A673 (cell line): ENCODE data around the gene FGF1. TPM values are rescaled to one million over a fixed set of nuclear protein-coding genes. Genes with fewer than 3 reads are reported as not detected.

Experiments used
- BruUV-seq: library from RNA; stranded (reverse); fragments of 400-500 nt; replicated peaks from 2 replicates; lab custom pipeline; 2021; lab: Mats Ljungman, UMichigan
- CTCF ChIA-PET: fragments of 300-600 bp; sonication (Branson Sonifier 250); formaldehyde crosslinking; loops from one replicate; lab custom pipeline; 2022; ENCODE audit warnings: antibody characterized with exemption; lab: Charles Lee
- POLR2A ChIA-PET: fragments of 300-600 bp; sonication (Branson Sonifier 250); formaldehyde crosslinking; loops from one replicate; lab custom pipeline; 2022; ENCODE audit warnings: antibody characterized with exemption; ENCODE audit not compliant: low non-redundant PET; lab: Charles Lee
- DNase-seq: peaks from one replicate; pipeline ENCODE4 v3.0.0-alpha.2; 2015; ENCODE audit warnings: low spot score
- H3K27ac ChIP-seq: fragments of 200-600 bp; sonication (generic); 2 replicates; pipeline ENCODE4 v1.5.1; 2016; ENCODE audit warnings: mixed run types, low read depth, mild to moderate bottlenecking, mixed read lengths, antibody characterized with exemption, low read length; ENCODE audit not compliant: poor library complexity, severe bottlenecking
- H3K27me3 ChIP-seq: fragments of 200-600 bp; sonication (generic); replicated peaks from 2 replicates; pipeline ENCODE4 v1.6.1; 2017; ENCODE audit warnings: mixed run types, low read depth, mild to moderate bottlenecking, mixed read lengths, antibody characterized with exemption, low read length; ENCODE audit not compliant: insufficient read depth, poor library complexity
- H3K36me3 ChIP-seq: fragments of 200-600 bp; sonication (generic); 2 replicates; pipeline ENCODE4 v1.6.1; 2016; ENCODE audit warnings: mixed run types, mild to moderate bottlenecking, mixed read lengths, antibody characterized with exemption, low read length; ENCODE audit not compliant: insufficient read depth, poor library complexity, severe bottlenecking
- H3K4me1 ChIP-seq: fragments of 200-600 bp; sonication (generic); 2 replicates; pipeline ENCODE4 v1.6.1; 2017; ENCODE audit warnings: mixed run types, mild to moderate bottlenecking, mixed read lengths, antibody characterized with exemption, low read length; ENCODE audit not compliant: insufficient read depth, poor library complexity, severe bottlenecking
- H3K4me3 ChIP-seq: fragments of 200-600 bp; sonication (generic); 2 replicates; pipeline ENCODE4 v1.5.1; 2016; ENCODE audit warnings: low read depth, mixed run types, mild to moderate bottlenecking, mixed read lengths, low read length; ENCODE audit not compliant: poor library complexity, severe bottlenecking
- H3K9me3 ChIP-seq: fragments of 200-600 bp; sonication (generic); 2 replicates; pipeline ENCODE4 v1.6.1; 2016; ENCODE audit warnings: mixed run types, low read depth, mild to moderate bottlenecking, mixed read lengths, antibody characterized with exemption, low read length; ENCODE audit not compliant: poor library complexity, severe bottlenecking
- EZH2 ChIP-seq: fragments of 200-600 bp; sonication (generic); IDR thresholded peaks from 2 replicates; pipeline ENCODE4 v1.6.1; 2017; ENCODE audit warnings: borderline replicate concordance, low read depth, mild to moderate bottlenecking, mixed read lengths, antibody characterized with exemption, low read length; ENCODE audit not compliant: poor library complexity, severe bottlenecking
- intact Hi-C: fragments of 100-400 bp; cut with micrococcal nuclease; formaldehyde crosslinking; loops from one replicate; pipeline ENCODE4 v1.10.0; 2022; ENCODE audit not compliant: unreplicated experiment
- total RNA-seq: library from RNA; stranded (reverse); gene quantifications from 2 replicates; pipeline ENCODE4 v1.2.3, GENCODE V29; 2021
- TF ChIP-seq, protein P1 (sequence below): fragments of 300-800, 200-600 bp; sonication (generic); conservative IDR thresholded peaks from 2 replicates; pipeline ENCODE4 v1.5.1; 2017; ENCODE audit warnings: low read depth, mild to moderate bottlenecking, antibody characterized with exemption, low read length, moderate library complexity, mixed read lengths

The FGF1 gene
- total RNA-seq, 1 experiment from 2014 or later = 0.71 TPM

DNA sequence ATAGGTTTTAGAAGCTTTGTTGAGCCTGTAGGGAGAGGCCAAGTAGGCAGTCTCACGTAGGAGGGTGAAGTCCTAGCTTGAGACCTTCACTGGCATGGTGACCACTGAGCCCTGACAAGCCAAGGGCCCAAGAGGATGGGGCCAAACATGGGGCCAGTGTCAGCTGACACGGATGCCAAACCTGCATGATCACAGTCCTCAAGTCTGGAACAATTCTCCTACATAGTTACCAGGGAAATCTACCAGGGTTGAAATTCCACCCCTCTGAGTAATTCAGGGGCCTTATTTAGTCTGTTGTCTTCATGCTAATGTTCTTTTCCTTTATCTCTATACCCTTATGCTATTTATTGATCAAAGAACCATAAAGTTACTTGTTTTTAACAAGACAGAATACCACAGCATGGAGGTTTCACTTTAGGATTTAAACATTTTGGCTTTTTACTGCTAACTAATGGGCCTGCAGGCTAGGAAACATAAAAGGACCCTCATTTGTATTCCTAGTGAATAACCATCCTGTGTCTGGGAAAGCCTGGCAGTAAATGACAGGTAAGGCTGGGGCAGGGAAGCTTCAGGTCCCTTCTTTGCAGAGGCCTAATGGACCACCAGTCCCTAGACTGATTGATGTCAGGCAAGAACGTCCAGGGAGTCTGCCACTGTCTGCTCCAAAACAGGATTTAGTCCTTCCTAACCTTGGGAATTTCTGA, 140.8 kb downstream of the FGF1 start:
- TF ChIP-seq EZH2 = no peak
- TF ChIP-seq, protein P1, sequence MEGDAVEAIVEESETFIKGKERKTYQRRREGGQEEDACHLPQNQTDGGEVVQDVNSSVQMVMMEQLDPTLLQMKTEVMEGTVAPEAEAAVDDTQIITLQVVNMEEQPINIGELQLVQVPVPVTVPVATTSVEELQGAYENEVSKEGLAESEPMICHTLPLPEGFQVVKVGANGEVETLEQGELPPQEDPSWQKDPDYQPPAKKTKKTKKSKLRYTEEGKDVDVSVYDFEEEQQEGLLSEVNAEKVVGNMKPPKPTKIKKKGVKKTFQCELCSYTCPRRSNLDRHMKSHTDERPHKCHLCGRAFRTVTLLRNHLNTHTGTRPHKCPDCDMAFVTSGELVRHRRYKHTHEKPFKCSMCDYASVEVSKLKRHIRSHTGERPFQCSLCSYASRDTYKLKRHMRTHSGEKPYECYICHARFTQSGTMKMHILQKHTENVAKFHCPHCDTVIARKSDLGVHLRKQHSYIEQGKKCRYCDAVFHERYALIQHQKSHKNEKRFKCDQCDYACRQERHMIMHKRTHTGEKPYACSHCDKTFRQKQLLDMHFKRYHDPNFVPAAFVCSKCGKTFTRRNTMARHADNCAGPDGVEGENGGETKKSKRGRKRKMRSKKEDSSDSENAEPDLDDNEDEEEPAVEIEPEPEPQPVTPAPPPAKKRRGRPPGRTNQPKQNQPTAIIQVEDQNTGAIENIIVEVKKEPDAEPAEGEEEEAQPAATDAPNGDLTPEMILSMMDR = no peak
- Histone ChIP-seq H3K36me3 (no peaks in the 10 kb centered on the region), H3K27ac (no peak overlapping the region), H3K4me3 (no peak overlapping the region), H3K27me3 (no peaks in the 10 kb centered on the region), H3K9me3 (no peaks in the 10 kb centered on the region), H3K4me1 (peaks cover 63% of the 10 kb centered on the region)
- no peak for DNase-seq
- POLR2A ChIA-PET = no interaction called here
- CTCF ChIA-PET = no interaction called here
- BruUV-seq = no TSS peak
- intact Hi-C loops = loop anchor here (5.0 to 10.0 kb wide), 2 partner anchors 143 to 550 kb away; no protein-coding TSS in a partner anchor

DNA sequence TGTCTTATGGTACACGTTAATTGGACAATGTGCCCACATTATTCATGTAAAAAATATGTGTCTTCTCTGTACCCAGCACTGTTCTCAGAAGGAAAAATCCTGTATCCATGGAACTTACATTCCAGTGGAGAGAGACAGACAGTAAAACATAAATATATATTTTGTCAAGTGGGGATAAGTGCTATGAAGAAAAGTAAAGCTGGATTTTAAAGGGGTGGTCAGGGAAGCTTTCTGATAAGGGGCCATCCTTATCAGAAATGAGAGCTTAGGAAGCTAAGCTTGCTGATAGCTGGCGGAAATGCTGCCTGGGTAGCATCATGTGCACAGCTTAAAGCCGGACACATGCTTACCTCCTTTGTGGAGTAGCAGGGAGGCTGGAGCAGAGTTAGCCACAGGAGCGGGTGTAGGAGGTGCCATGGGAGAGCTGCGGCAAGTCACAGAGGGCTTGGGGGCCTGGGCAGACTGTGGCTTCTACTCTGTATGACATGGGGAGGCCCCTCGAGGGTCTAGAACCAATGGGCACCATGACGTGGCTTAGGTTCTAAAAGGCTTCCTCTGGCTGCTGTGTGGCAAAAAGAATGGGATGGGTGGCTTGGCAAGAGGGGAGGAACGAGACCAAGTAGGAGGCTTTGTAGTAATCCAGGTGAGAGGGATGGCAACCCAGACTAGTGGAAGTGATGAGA, 141.7 kb downstream of the FGF1 start:
- Histone ChIP-seq H3K9me3 (no peaks in the 10 kb centered on the region), H3K27me3 (no peaks in the 10 kb centered on the region), H3K4me1 (peaks cover 64% of the 10 kb centered on the region), H3K27ac (no peak overlapping the region), H3K36me3 (no peaks in the 10 kb centered on the region), H3K4me3 (no peak overlapping the region)
- BruUV-seq = no TSS peak
- no peak for DNase-seq
- POLR2A ChIA-PET = no interaction called here
- intact Hi-C loops = loop anchor here (10.0 kb wide), 1 partner anchor 549 kb away; no protein-coding TSS in a partner anchor
- TF ChIP-seq, protein P1 = no peak
- no peak for TF ChIP-seq EZH2
- CTCF ChIA-PET = no interaction called here

DNA sequence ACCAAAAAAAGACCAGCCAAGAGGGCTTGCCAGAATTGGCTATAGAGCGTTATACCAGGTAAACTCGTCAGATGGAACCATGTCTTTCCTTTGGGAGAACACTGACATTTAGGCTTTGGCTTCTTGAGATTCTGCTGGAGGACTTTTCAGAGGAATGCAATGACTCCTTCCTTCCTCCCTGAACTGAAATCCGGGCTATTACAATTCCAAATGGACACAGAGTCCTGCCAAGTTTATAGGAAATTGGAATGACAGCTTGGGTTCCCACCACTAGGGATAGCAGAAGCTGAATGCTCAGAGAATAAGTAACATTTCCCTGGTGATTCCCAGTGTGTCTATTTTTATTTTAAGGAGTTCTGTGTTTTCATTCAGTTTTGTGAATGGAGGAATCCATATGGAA, 143.0 kb downstream of the FGF1 start:
- TF ChIP-seq EZH2 = no peak
- ChIA-PET CTCF (no interaction called here), POLR2A (no interaction called here)
- Histone ChIP-seq H3K4me3 (no peak overlapping the region), H3K9me3 (no peaks in the 10 kb centered on the region), H3K27me3 (no peaks in the 10 kb centered on the region), H3K36me3 (no peaks in the 10 kb centered on the region), H3K27ac (no peak overlapping the region), H3K4me1 (peaks cover 51% of the 10 kb centered on the region)
- intact Hi-C loops = loop anchor here (10.0 kb wide), 1 partner anchor 548 kb away; no protein-coding TSS in a partner anchor
- BruUV-seq = no TSS peak
- DNase-seq = no peak

Other genes with a start within 250 kb of the FGF1 start
- 25.5 and 25.8 TPM in 2 replicates for gene ARHGAP26, start 84.3 kb upstream of the FGF1 start, total RNA-seq